ENCODE results near the gene KMT2E. TPM values are rescaled to one million over a fixed set of nuclear protein-coding genes. Genes with fewer than 3 reads are reported as not detected.
A peak's percentile ranks its signal among the peaks of the same experiment; 100 is the strongest.

Gene KMT2E
- total and polyA plus RNA-seq, 2 donors (not counting 1 experiment from before 2014, with no cell fraction given), result 32.4 to 328 TPM

- ChIA-PET CTCF (interaction anchor here (1.0 to 1.7 kb wide), 4 partner anchors 10 to 128 kb away, joined by 3 to 5 read pairs (median 4); no protein-coding TSS in a partner anchor), POLR2A (interaction anchor here (0.5 kb wide), 1 partner anchor 102 kb away, joined by 4 read pairs; no protein-coding TSS in a partner anchor)
- peaks cover 100% of the 10 kb centered on the region for H3K79me2 ChIP-seq (ENCODE audit: control insufficient read depth, insufficient read depth, low read length)
- Mint-ChIP-seq H3K4me3 (no peak overlapping the region), H3K4me1 (peaks cover 26% of the 10 kb centered on the region), H3K27me3 (no peaks in the 10 kb centered on the region), H3K9me3 (ENCODE audit: insufficient read depth) (no peaks in the 10 kb centered on the region), H3K27ac (no peak overlapping the region)
- DNase-seq (no peak), ATAC-seq (ENCODE audit: low read depth) (no peak)
- H3K36me3 ChIP-seq (replicated peaks in 1 of 2; ENCODE audit: control extremely low read depth in 1 of 2, control insufficient read depth in 1 of 2, extremely low read depth in 1 of 2, insufficient read depth in 2 of 2, low read length in 1 of 2), result peaks cover 29 to 79% of the 10 kb centered on the region in 2 experiments
- H3K27ac ChIP-seq (ENCODE audit: low read length in 2 of 2), result no peak overlapping the region
- H3K27me3 ChIP-seq (replicated peaks in 1 of 4; ENCODE audit: control extremely low read depth in 1 of 4, control insufficient read depth in 3 of 4, insufficient read depth in 4 of 4, low read length in 3 of 4), result no peaks in the 10 kb centered on the region
- intact Hi-C loops (cut with micrococcal nuclease), result loop anchor here (5.0 kb wide), 1 partner anchor 36 kb away; no protein-coding TSS in a partner anchor
- peaks cover 5 to 6% of the 10 kb centered on the region in 2 donors for H3K4me1 ChIP-seq (ENCODE audit: control insufficient read depth in 2 of 2, insufficient read depth in 2 of 2, low read length in 2 of 2)
- no peak overlapping the region for H2AFZ ChIP-seq (ENCODE audit: insufficient read depth, low read depth, low read length, poor library complexity, severe bottlenecking)
- H3K9ac ChIP-seq (ENCODE audit: low read length), result no peak overlapping the region
- no peak overlapping the region for H3K4me2 ChIP-seq (replicated peaks; ENCODE audit: low read depth, low read length, poor library complexity, severe bottlenecking)
- TF ChIP-seq CTCF (IDR thresholded peaks at IDR 0.05) (no peak), EZH2 (IDR thresholded peaks at IDR 0.05; ENCODE audit: borderline replicate concordance, insufficient read depth, low read depth, low read length, poor library complexity, severe bottlenecking) (no peak)
- H3K9me3 ChIP-seq (ENCODE audit: control extremely low read depth in 1 of 3, control insufficient read depth in 2 of 3, insufficient read depth in 1 of 3, low read length in 2 of 3), result no peaks in the 10 kb centered on the region
- no peak overlapping the region for H3K4me3 ChIP-seq (ENCODE audit: control extremely low read depth in 1 of 5, extremely low read depth in 1 of 5, insufficient read depth in 1 of 5, low read depth in 2 of 5, low read length in 4 of 5)
- no CpG with 5 or more reads among the region's 1 CpG for WGBS (ENCODE audit: insufficient coverage)
- H4K20me1 ChIP-seq (ENCODE audit: control insufficient read depth, insufficient read depth, low read length, poor library complexity, severe bottlenecking), result peaks cover 53% of the 10 kb centered on the region
Measured at GRCh38 chr7:105046414-105046813, 32.4 kb downstream of the KMT2E start.

GRCh38 chr7:105047932-105048331, 33.9 kb downstream of the KMT2E start:
- Mint-ChIP-seq H3K4me1 (peaks cover 30% of the 10 kb centered on the region), H3K27ac (no peak overlapping the region), H3K27me3 (no peaks in the 10 kb centered on the region), H3K4me3 (no peak overlapping the region), H3K9me3 (ENCODE audit: insufficient read depth) (no peaks in the 10 kb centered on the region)
- no peak overlapping the region for H2AFZ ChIP-seq (ENCODE audit: insufficient read depth, low read depth, low read length, poor library complexity, severe bottlenecking)
- peaks cover 53% of the 10 kb centered on the region for H4K20me1 ChIP-seq (ENCODE audit: control insufficient read depth, insufficient read depth, low read length, poor library complexity, severe bottlenecking)
- ChIA-PET CTCF (interaction anchor here (0.8 to 1.7 kb wide), 5 partner anchors 8 to 129 kb away, joined by 3 to 9 read pairs (median 4); no protein-coding TSS in a partner anchor), POLR2A (interaction anchor here (0.6 kb wide), 1 partner anchor 43 kb away, joined by 3 read pairs; no protein-coding TSS in a partner anchor)
- intact Hi-C loops (cut with micrococcal nuclease), result loop anchor here (5.0 kb wide), 1 partner anchor 34 kb away; no protein-coding TSS in a partner anchor
- TF ChIP-seq CTCF (IDR thresholded peaks at IDR 0.05) (no peak), EZH2 (IDR thresholded peaks at IDR 0.05; ENCODE audit: borderline replicate concordance, insufficient read depth, low read depth, low read length, poor library complexity, severe bottlenecking) (no peak)
- H3K9ac ChIP-seq (ENCODE audit: low read length), result no peak overlapping the region
- DNase-seq, result no peak
- peak overlapping the region in 1 of 2 donors; percentile 24 for H3K27ac ChIP-seq (ENCODE audit: low read length in 2 of 2)
- peaks cover 27 to 72% of the 10 kb centered on the region in 2 experiments for H3K36me3 ChIP-seq (replicated peaks in 1 of 2; ENCODE audit: control extremely low read depth in 1 of 2, control insufficient read depth in 1 of 2, extremely low read depth in 1 of 2, insufficient read depth in 2 of 2, low read length in 1 of 2)
- peaks cover 100% of the 10 kb centered on the region for H3K79me2 ChIP-seq (ENCODE audit: control insufficient read depth, insufficient read depth, low read length)
- H3K27me3 ChIP-seq (replicated peaks in 1 of 4; ENCODE audit: control extremely low read depth in 1 of 4, control insufficient read depth in 3 of 4, insufficient read depth in 4 of 4, low read length in 3 of 4), result no peaks in the 10 kb centered on the region
- H3K9me3 ChIP-seq (ENCODE audit: control extremely low read depth in 1 of 3, control insufficient read depth in 2 of 3, insufficient read depth in 1 of 3, low read length in 2 of 3), result no peaks in the 10 kb centered on the region
- H3K4me1 ChIP-seq (ENCODE audit: control insufficient read depth in 2 of 2, insufficient read depth in 2 of 2, low read length in 2 of 2), result peaks cover 5 to 6% of the 10 kb centered on the region in 2 donors
- no peak overlapping the region for H3K4me3 ChIP-seq (ENCODE audit: control extremely low read depth in 1 of 5, extremely low read depth in 1 of 5, insufficient read depth in 1 of 5, low read depth in 2 of 5, low read length in 4 of 5)
- WGBS (ENCODE audit: insufficient coverage), result no CpG with 5 or more reads among the region's 4 CpGs
- ATAC-seq (ENCODE audit: low read depth), result no peak
- no peak overlapping the region for H3K4me2 ChIP-seq (replicated peaks; ENCODE audit: low read depth, low read length, poor library complexity, severe bottlenecking)
